HepG2 (cell line): ENCODE results near the gene BACH2. TPM values are rescaled to one million over a fixed set of nuclear protein-coding genes. Genes with fewer than 3 reads are reported as not detected.
A peak's percentile ranks its signal among the peaks of the same experiment; 100 is the strongest.

ENCODE experiments used
- ATAC-seq: fragments of 200-7000 bp; cut with Tn5 transposase; 3 replicates; pipeline ENCODE4 v1.9.1; 2020; ENCODE audit warnings: mild to moderate bottlenecking, moderate library complexity
- BruUV-seq: library from RNA; stranded (reverse); fragments of 400-500 nt; replicated peaks from 2 replicates; lab custom pipeline; 2021; lab: Mats Ljungman, UMichigan
- CTCF ChIA-PET: fragments of 300-600 bp; formaldehyde crosslinking; extraction: SDS; loops from one replicate; lab custom pipeline; 2021; ENCODE audit warnings: low total read pairs, inconsistent platforms, low intra/inter-chr PET ratio; lab: Yijun Ruan, JAX
- POLR2A ChIA-PET: fragments of 350-600 bp; sonication (Branson Sonifier 250); formaldehyde crosslinking; loops from one replicate; lab custom pipeline; 2020; ENCODE audit warnings: antibody characterized with exemption, inconsistent platforms; lab: Yijun Ruan, JAX
- DNase-seq: peaks from one replicate; pipeline ENCODE4 v3.0.0-alpha.2; 2015; ENCODE audit warnings: low spot score
- FAIRE-seq: peaks from 3 replicates; lab custom pipeline; 2011; peaks lifted over from hg19 to GRCh38; lab: Jason Lieb, UNC
- H2AFZ ChIP-seq: one replicate; pipeline ENCODE4 v1.6.1; 2011; ENCODE audit warnings: low read length, inconsistent platforms
- H3K27ac ChIP-seq: fragments of 300-600 bp; 3 replicates; pipeline ENCODE4 v1.8.0; 2011; ENCODE audit warnings: mixed run types, mild to moderate bottlenecking, mixed read lengths, low read length, inconsistent platforms; ENCODE audit not compliant: insufficient read depth; ENCODE audit errors: extremely low read length
- H3K27me3 ChIP-seq, 2 experiments: fragments of 200-600 bp in 1 of 2; 2 replicates in 1 of 2; 3 replicates in 1 of 2; pipeline versions ENCODE4 v1.6.0 to v1.8.0; 2011; ENCODE audit warnings: low read length in 2 of 2, mild to moderate bottlenecking in 2 of 2, moderate library complexity in 2 of 2, inconsistent platforms in 1 of 2; ENCODE audit not compliant: insufficient read depth in 2 of 2, control insufficient read depth in 1 of 2
- H3K36me3 ChIP-seq, 2 experiments: fragments of 200-600 bp in 1 of 2; replicated peaks in 1 of 2; 2 replicates in 1 of 2; 3 replicates in 1 of 2; pipeline versions ENCODE4 v1.5.1 to v1.8.0; 2011; ENCODE audit warnings: low read length in 2 of 2, inconsistent platforms in 1 of 2; ENCODE audit not compliant: insufficient read depth in 2 of 2, control insufficient read depth in 1 of 2
- H3K4me1 ChIP-seq: 2 replicates; pipeline ENCODE4 v1.5.1; 2012; ENCODE audit warnings: low read length, inconsistent platforms; ENCODE audit not compliant: insufficient read depth
- H3K4me2 ChIP-seq: 2 replicates; pipeline ENCODE4 v1.6.0; 2011; ENCODE audit warnings: low read depth, low read length, inconsistent platforms
- H3K4me3 ChIP-seq, 3 experiments: fragments of 200-600 bp in 1 of 3; sonication (generic), shearing (Covaris generic) in 1 of 3; replicated peaks in 1 of 3; 2 replicates each; pipeline ENCODE4 v1.5.1; 2011 to 2016; ENCODE audit warnings: low read length in 3 of 3, inconsistent platforms in 2 of 3, low read depth in 2 of 3, mild to moderate bottlenecking in 2 of 3, control low read depth in 1 of 3, mixed read lengths in 1 of 3; ENCODE audit not compliant: insufficient read depth in 1 of 3
- H3K79me2 ChIP-seq: one replicate; pipeline ENCODE4 v1.6.1; 2011; ENCODE audit warnings: low read length, inconsistent platforms; ENCODE audit not compliant: insufficient read depth
- H3K9ac ChIP-seq: 2 replicates; pipeline ENCODE4 v1.6.0; 2011; ENCODE audit warnings: mild to moderate bottlenecking, low read depth, low read length, inconsistent platforms; ENCODE audit not compliant: insufficient read depth
- H3K9me3 ChIP-seq: 2 replicates; pipeline ENCODE4 v1.5.1; 2012; ENCODE audit warnings: mild to moderate bottlenecking, low read length
- H4K20me1 ChIP-seq: 2 replicates; pipeline ENCODE4 v1.6.0; 2011; ENCODE audit warnings: inconsistent platforms, mild to moderate bottlenecking, low read length, moderate library complexity; ENCODE audit not compliant: insufficient read depth
- ARHGAP35 ChIP-seq: sonication (generic); formaldehyde crosslinking; IDR thresholded peaks from 2 replicates; pipeline ENCODE4 v1.9.0; 2022; ENCODE audit warnings: mild to moderate bottlenecking, inconsistent platforms, moderate library complexity, missing genetic modification reagents, borderline replicate concordance
- FLYWCH1 ChIP-seq: sonication (generic); formaldehyde crosslinking; IDR thresholded peaks from 2 replicates; pipeline ENCODE4 v1.8.1; 2023; ENCODE audit warnings: mild to moderate bottlenecking, missing genetic modification reagents
- HOXA3 ChIP-seq: sonication (generic); formaldehyde crosslinking; IDR thresholded peaks from 2 replicates; pipeline ENCODE4 v1.5.0; 2020; ENCODE audit warnings: missing genetic modification reagents
- RBM22 ChIP-seq: fragments of 200-400 bp; formaldehyde crosslinking; optimal IDR thresholded peaks from 2 replicates; pipeline ENCODE3; 2017; ENCODE audit warnings: mild to moderate bottlenecking, low read length, moderate library complexity
- ZNF143 ChIP-seq: sonication (generic); formaldehyde crosslinking; IDR thresholded peaks from 2 replicates; pipeline ENCODE4 v1.4.0; 2020; ENCODE audit warnings: missing genetic modification reagents
- ZNF329 ChIP-seq: sonication (generic); formaldehyde crosslinking; IDR thresholded peaks from 2 replicates; pipeline ENCODE4 v1.9.0; 2021; ENCODE audit warnings: low read depth, mild to moderate bottlenecking, missing genetic modification reagents
- ZNF747 ChIP-seq: sonication (generic); formaldehyde crosslinking; IDR thresholded peaks from 2 replicates; pipeline ENCODE4 v1.8.1; 2023; ENCODE audit warnings: missing genetic modification reagents, mild to moderate bottlenecking, borderline replicate concordance
- WGBS: methylation state at CpG from one replicate; pipeline ENCODE4 v1.1.6; 2017; ENCODE audit warnings: low lambda C conversion rate; 5-methylcytosine and 5-hydroxymethylcytosine counted together
- in situ Hi-C: cut with HindIII; loops from 2 replicates; pipeline ENCODE4 v1.10.0; 2017; ENCODE audit warnings: low pct_unique_long_range_greater_than_20kb; ENCODE audit not compliant: extremely low pct_ligation_motif_present
- intact Hi-C: fragments of 100-400 bp; cut with micrococcal nuclease; formaldehyde crosslinking; loops from one replicate; pipeline ENCODE4 v1.10.0; 2022; ENCODE audit not compliant: unreplicated experiment
- polyA plus RNA-seq, 8 experiments: library from polyadenylated mRNA; depleted of rRNA in 3 of 8; stranded (reverse) in 7 of 8; unstranded in 1 of 8; fragments of >200 nt; fragmentation: Illumina TruSeq in 4 of 8; extraction: Trizol in 4 of 8; gene quantifications; 2 replicates each; pipeline versions ENCODE4 v1.2.1 to v1.2.3, GENCODE V29; 2011 to 2016; ENCODE audit warnings: low read depth in 4 of 8, missing spikeins in 1 of 8, mixed read lengths in 1 of 8; ENCODE audit not compliant: insufficient read depth in 1 of 8
- total RNA-seq, 5 experiments: library from RNA; depleted of rRNA; stranded (reverse); fragments of >200 nt; fragmentation: Illumina TruSeq; extraction: Trizol; gene quantifications; 2 replicates each; pipeline ENCODE4 v1.2.3, GENCODE V29; 2016; ENCODE audit warnings: low read depth in 1 of 5
- TF ChIP-seq, protein P1 (sequence below): sonication (generic); formaldehyde crosslinking; IDR thresholded peaks from 2 replicates; pipeline ENCODE4 v1.9.0; 2021; ENCODE audit warnings: missing genetic modification reagents, borderline replicate concordance

The BACH2 gene
- total and polyA plus RNA-seq, 2 of the 13 experiments (the other 11 are each of a cell fraction or from before 2014, with no cell fraction given), result 0.01 TPM; not detected in 1

DNA sequence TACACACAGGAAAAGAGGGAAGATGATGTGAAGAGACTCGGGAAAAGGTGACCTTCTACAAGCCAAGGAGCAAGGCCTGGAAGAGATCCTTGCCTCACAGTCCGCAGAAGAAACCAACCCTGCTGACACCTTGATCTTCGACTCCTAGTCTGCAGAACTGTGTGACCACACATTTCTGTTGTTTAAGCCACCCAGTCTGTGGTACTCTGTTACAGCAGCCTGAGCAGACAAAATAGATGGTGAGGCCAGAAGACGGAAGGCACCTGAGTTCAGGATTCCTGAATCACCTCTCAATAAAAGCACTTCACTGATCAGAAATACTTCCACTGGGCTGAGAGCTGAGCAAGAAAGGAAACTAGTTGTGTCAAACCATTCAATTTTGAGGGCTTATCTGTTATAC is 103.3 kb downstream of the BACH2 start (continued):
- TF ChIP-seq, protein P1, sequence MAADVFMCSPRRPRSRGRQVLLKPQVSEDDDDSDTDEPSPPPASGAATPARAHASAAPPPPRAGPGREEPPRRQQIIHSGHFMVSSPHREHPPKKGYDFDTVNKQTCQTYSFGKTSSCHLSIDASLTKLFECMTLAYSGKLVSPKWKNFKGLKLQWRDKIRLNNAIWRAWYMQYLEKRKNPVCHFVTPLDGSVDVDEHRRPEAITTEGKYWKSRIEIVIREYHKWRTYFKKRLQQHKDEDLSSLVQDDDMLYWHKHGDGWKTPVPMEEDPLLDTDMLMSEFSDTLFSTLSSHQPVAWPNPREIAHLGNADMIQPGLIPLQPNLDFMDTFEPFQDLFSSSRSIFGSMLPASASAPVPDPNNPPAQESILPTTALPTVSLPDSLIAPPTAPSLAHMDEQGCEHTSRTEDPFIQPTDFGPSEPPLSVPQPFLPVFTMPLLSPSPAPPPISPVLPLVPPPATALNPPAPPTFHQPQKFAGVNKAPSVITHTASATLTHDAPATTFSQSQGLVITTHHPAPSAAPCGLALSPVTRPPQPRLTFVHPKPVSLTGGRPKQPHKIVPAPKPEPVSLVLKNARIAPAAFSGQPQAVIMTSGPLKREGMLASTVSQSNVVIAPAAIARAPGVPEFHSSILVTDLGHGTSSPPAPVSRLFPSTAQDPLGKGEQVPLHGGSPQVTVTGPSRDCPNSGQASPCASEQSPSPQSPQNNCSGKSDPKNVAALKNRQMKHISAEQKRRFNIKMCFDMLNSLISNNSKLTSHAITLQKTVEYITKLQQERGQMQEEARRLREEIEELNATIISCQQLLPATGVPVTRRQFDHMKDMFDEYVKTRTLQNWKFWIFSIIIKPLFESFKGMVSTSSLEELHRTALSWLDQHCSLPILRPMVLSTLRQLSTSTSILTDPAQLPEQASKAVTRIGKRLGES (CRISPR knock-in tag), result no peak
- TF ChIP-seq ARHGAP35 (no peak), RBM22 (no peak), FLYWCH1 (no peak), ZNF747 (CRISPR knock-in tag) (no peak), HOXA3 (CRISPR knock-in tag) (no peak)

DNA sequence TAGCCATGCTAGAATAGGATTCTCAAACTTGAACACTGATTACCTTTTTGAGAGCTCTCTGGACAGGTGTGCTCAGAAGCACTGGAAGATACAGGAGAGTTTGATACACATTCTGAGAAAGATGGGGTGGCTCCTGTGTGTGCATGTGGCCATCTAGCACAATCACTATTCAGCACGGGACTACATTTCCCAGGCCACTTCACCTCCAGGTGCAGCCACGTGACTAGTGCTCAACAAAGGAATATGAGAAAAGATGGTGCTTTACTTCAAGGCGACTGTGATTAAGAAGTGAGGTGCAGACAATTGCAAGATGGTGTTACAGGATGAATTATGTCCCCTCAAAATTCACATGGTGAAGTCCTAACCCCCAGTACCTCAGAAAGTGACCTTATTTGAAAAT is 103.8 kb downstream of the BACH2 start:
- CTCF ChIA-PET, result no interaction called here
- no peak overlapping the region for H3K9ac ChIP-seq
- H3K27me3 ChIP-seq, result no peaks in the 10 kb centered on the region; a peak in 1 of 5 replicates
- H3K4me3 ChIP-seq, result no peak overlapping the region
- no peaks in the 10 kb centered on the region for H3K9me3 ChIP-seq
- no peaks in the 10 kb centered on the region for H3K4me1 ChIP-seq
- 16% methylated on average over 3 of the region's 3 CpGs for WGBS
- in situ Hi-C loops, result no loop called here
- H4K20me1 ChIP-seq, result no peaks in the 10 kb centered on the region
- H3K79me2 ChIP-seq, result no peaks in the 10 kb centered on the region
- TF ChIP-seq ZNF329 (CRISPR knock-in tag) (no peak), ZNF143 (0 out of 2 replicates have a peak, but pooled peaks have one; percentile 23)
- TF ChIP-seq, all 625 proteins: peak for 1
- Histone ChIP-seq H3K27ac (no peak overlapping the region), H3K36me3 (no peaks in the 10 kb centered on the region), H2AFZ (no peak overlapping the region), H3K4me2 (no peak overlapping the region)
- BruUV-seq, result no TSS peak
- DNase-seq (no peak), ATAC-seq (no peak), FAIRE-seq (no peak)
- POLR2A ChIA-PET, result no interaction called here
- intact Hi-C loops, result no loop called here
